Muscle layer of duodenum (tissue), 2 donors: ENCODE measurements around the gene KRT77.
"Not testable (repeated sequence)": the region's sequence is repeated elsewhere in the genome, so short reads cannot be mapped to it uniquely, and the experiment has no call there.

Source experiments
- H3K27ac ChIP-seq: one replicate; pipeline ENCODE4 v1.7.0; 2013; ENCODE audit warnings: mild to moderate bottlenecking, low read length
- H3K27me3 ChIP-seq: one replicate; pipeline ENCODE4 v1.7.0; 2013; ENCODE audit warnings: low read depth, mild to moderate bottlenecking, control low read depth, low read length
- H3K36me3 ChIP-seq, 2 donors: one replicate each; pipeline ENCODE4 v1.7.0; 2013; ENCODE audit warnings: low read length in 2 of 2, control low read depth in 1 of 2, mild to moderate bottlenecking in 1 of 2; ENCODE audit not compliant: insufficient read depth in 2 of 2, control insufficient read depth in 1 of 2
- H3K4me1 ChIP-seq, 2 donors: one replicate each; pipeline ENCODE4 v1.7.0; 2013; ENCODE audit warnings: low read length in 2 of 2, mild to moderate bottlenecking in 2 of 2, control low read depth in 1 of 2, moderate library complexity in 1 of 2; ENCODE audit not compliant: insufficient read depth in 2 of 2, control insufficient read depth in 1 of 2
- H3K4me3 ChIP-seq, 2 donors: one replicate each; pipeline ENCODE4 v1.7.0; 2013; ENCODE audit warnings: low read length in 2 of 2, low read depth in 1 of 2, mild to moderate bottlenecking in 1 of 2
- H3K9me3 ChIP-seq, 2 donors: one replicate each; pipeline ENCODE4 v1.7.0; 2013; ENCODE audit warnings: low read length in 2 of 2, control low read depth in 1 of 2, mild to moderate bottlenecking in 1 of 2; ENCODE audit not compliant: control insufficient read depth in 1 of 2
- donor health status: healthy.

KRT77 gene

GRCh38 chr12:52703424-52703823 lies at the start of gene KRT77:
Gene KRT77 (minus strand): TSS chr12:52703524. CDS start chr12:52703434, 90 bp downstream.
- Histone ChIP-seq H3K9me3 (no peaks in the 10 kb centered on the region), H3K27me3 (no peaks in the 10 kb centered on the region), H3K27ac (no peak within 1 kb of the TSS), H3K4me3 (no peak within 1 kb of the TSS), H3K36me3 (no peaks in the 10 kb centered on the region), H3K4me1 (no peaks in the 10 kb centered on the region)

GRCh38 chr12:52752516-52752915 lies 49.2 kb upstream of the KRT77 start:
- Histone ChIP-seq H3K4me1 (no peaks in the 10 kb centered on the region), H3K36me3 (no peaks in the 10 kb centered on the region), H3K27ac (no peak overlapping the region), H3K4me3 (no peak overlapping the region), H3K27me3 (no peaks in the 10 kb centered on the region), H3K9me3 (no peaks in the 10 kb centered on the region)

- Histone ChIP-seq H3K4me3 (no peak overlapping the region), H3K9me3 (no peaks in the 10 kb centered on the region), H3K36me3 (no peaks in the 10 kb centered on the region), H3K27ac (no peak overlapping the region), H3K27me3 (no peaks in the 10 kb centered on the region), H3K4me1 (no peaks in the 10 kb centered on the region)
Measured at GRCh38 chr12:52751795-52752194, 48.5 kb upstream of the KRT77 start.

GRCh38 chr12:52750532-52750931 lies 47.2 kb upstream of the KRT77 start:
- H3K4me1 ChIP-seq, H3K27me3 ChIP-seq: not testable (repeated sequence)

GRCh38 chr12:52749827-52750226 lies 46.5 kb upstream of the KRT77 start:
- no peak overlapping the region for H3K4me3 ChIP-seq
- H3K9me3 ChIP-seq = no peaks in the 10 kb centered on the region
- no peaks in the 10 kb centered on the region for H3K4me1 ChIP-seq
- H3K27me3 ChIP-seq = no peaks in the 10 kb centered on the region
- no peaks in the 10 kb centered on the region for H3K36me3 ChIP-seq
- H3K27ac ChIP-seq = no peak overlapping the region

More at GRCh38 chr12:52750532-52750931, 47.2 kb upstream of the KRT77 start:
- not testable (repeated sequence) for H3K9me3 ChIP-seq, H3K36me3 ChIP-seq, H3K27ac ChIP-seq, H3K4me3 ChIP-seq

GRCh38 chr12:52748578-52748977 lies 45.3 kb upstream of the KRT77 start:
- Histone ChIP-seq H3K27me3 (no peaks in the 10 kb centered on the region), H3K36me3 (no peaks in the 10 kb centered on the region), H3K4me1 (no peaks in the 10 kb centered on the region), H3K27ac (no peak overlapping the region), H3K4me3 (no peak overlapping the region), H3K9me3 (no peaks in the 10 kb centered on the region)

- H3K4me1 ChIP-seq = no peaks in the 10 kb centered on the region
- no peaks in the 10 kb centered on the region for H3K27me3 ChIP-seq
- no peak overlapping the region for H3K4me3 ChIP-seq
- no peaks in the 10 kb centered on the region for H3K9me3 ChIP-seq
- H3K27ac ChIP-seq = no peak overlapping the region
- H3K36me3 ChIP-seq = no peaks in the 10 kb centered on the region
Measured at GRCh38 chr12:52745554-52745953, 42.2 kb upstream of the KRT77 start.

- H3K4me3 ChIP-seq = no peak overlapping the region
- no peaks in the 10 kb centered on the region for H3K27me3 ChIP-seq
- no peak overlapping the region for H3K27ac ChIP-seq
- no peaks in the 10 kb centered on the region for H3K4me1 ChIP-seq
- no peaks in the 10 kb centered on the region for H3K36me3 ChIP-seq
- no peaks in the 10 kb centered on the region for H3K9me3 ChIP-seq
Measured at GRCh38 chr12:52744493-52745156, 41.3 kb upstream of the KRT77 start.

- Histone ChIP-seq H3K9me3 (no peaks in the 10 kb centered on the region), H3K36me3 (no peaks in the 10 kb centered on the region), H3K4me1 (no peaks in the 10 kb centered on the region), H3K4me3 (no peak overlapping the region), H3K27me3 (no peaks in the 10 kb centered on the region), H3K27ac (no peak overlapping the region)
Measured at GRCh38 chr12:52742822-52743457, 39.6 kb upstream of the KRT77 start.

GRCh38 chr12:52742196-52742580 lies 38.9 kb upstream of the KRT77 start:
- Histone ChIP-seq H3K9me3 (no peaks in the 10 kb centered on the region), H3K4me1 (no peaks in the 10 kb centered on the region), H3K4me3 (no peak overlapping the region), H3K36me3 (no peaks in the 10 kb centered on the region), H3K27me3 (no peaks in the 10 kb centered on the region), H3K27ac (no peak overlapping the region)

- Histone ChIP-seq H3K4me1 (no peaks in the 10 kb centered on the region), H3K36me3 (no peaks in the 10 kb centered on the region), H3K27ac (no peak overlapping the region), H3K9me3 (no peaks in the 10 kb centered on the region), H3K27me3 (no peaks in the 10 kb centered on the region), H3K4me3 (no peak overlapping the region)
Measured at GRCh38 chr12:52741375-52742195, 38.3 kb upstream of the KRT77 start.
